ENCODE measurements around the gene SH3TC2. TPM values are rescaled to one million over a fixed set of nuclear protein-coding genes. Genes with fewer than 3 reads are reported as not detected.

SH3TC2 gene
- total and polyA plus RNA-seq, 10 of the 15 experiments (the other 5 are each of a cell fraction or from before 2014, with no cell fraction given) = not detected

- intact Hi-C loops (cut with micrococcal nuclease; ENCODE audit: unreplicated experiment) = no loop called here
- in situ Hi-C loops (cut with MboI) = no loop called here
- Histone ChIP-seq H3K79me2 (ENCODE audit: control insufficient read depth, insufficient read depth, low read length) (no peaks in the 10 kb centered on the region), H3K9me3 (replicated peaks; ENCODE audit: control insufficient read depth, insufficient read depth, low read length) (no peaks in the 10 kb centered on the region), H3K27me3 (replicated peaks in 1 of 2; ENCODE audit: control insufficient read depth in 2 of 2, insufficient read depth in 2 of 2, low read length in 1 of 2) (no peaks in the 10 kb centered on the region; a peak in 2 of 4 replicates), H3K36me3 (ENCODE audit: control insufficient read depth in 2 of 2, insufficient read depth in 2 of 2, low read length in 1 of 2) (no peaks in the 10 kb centered on the region), H3K27ac (ENCODE audit: control insufficient read depth, insufficient read depth) (no peak overlapping the region), H4K20me1 (ENCODE audit: control insufficient read depth, insufficient read depth) (no peaks in the 10 kb centered on the region), H3K4me3 (no peak overlapping the region), H3K4me2 (ENCODE audit: control insufficient read depth, insufficient read depth) (no peak overlapping the region), H3K4me1 (ENCODE audit: control insufficient read depth, insufficient read depth, low read length) (no peaks in the 10 kb centered on the region), H3K9ac (ENCODE audit: control insufficient read depth, insufficient read depth, low read length) (no peak overlapping the region), H2AFZ (ENCODE audit: control insufficient read depth, low read depth, low read length) (no peak overlapping the region)
- ChIA-PET POLR2A (no interaction called here), CTCF (interaction anchor here (0.9 to 1.6 kb wide), 5 partner anchors 44 to 259 kb away, joined by 3 to 7 read pairs (median 5); no protein-coding TSS in a partner anchor), RAD21 (ENCODE audit: unreplicated experiment) (interaction anchor here (2.0 kb wide), 1 partner anchor 261 kb away, joined by 5 read pairs; no protein-coding TSS in a partner anchor), SMC1A (ENCODE audit: uncharacterized antibody, unreplicated experiment) (interaction anchor here (1.0 to 1.5 kb wide), 3 partner anchors 41 to 256 kb away, joined by 3 to 5 read pairs (median 3); no protein-coding TSS in a partner anchor)
- DNase-seq (ENCODE audit: low read depth, low spot score) (no peak), ATAC-seq (no peak), FAIRE-seq (no peak)
- BruUV-seq (replicated peaks) = no TSS peak
- TF ChIP-seq HDGF (IDR thresholded peaks at IDR 0.05) (no peak), EED (IDR thresholded peaks at IDR 0.05; ENCODE audit: low read depth) (no peak), SPI1 (IDR thresholded peaks at IDR 0.05; ENCODE audit: borderline replicate concordance, insufficient read depth, low read depth, low read length) (no peak), ZBED1 (IDR thresholded peaks at IDR 0.05; ENCODE audit: borderline replicate concordance) (no peak), MTA2 (IDR thresholded peaks at IDR 0.05; ENCODE audit: low read depth) (no peak)
Measured at GRCh38 chr5:148991566-148991965, 71.3 kb downstream of the SH3TC2 start.

- Histone ChIP-seq H3K4me1 (ENCODE audit: control insufficient read depth, insufficient read depth, low read length) (no peaks in the 10 kb centered on the region), H4K20me1 (ENCODE audit: control insufficient read depth, insufficient read depth) (no peaks in the 10 kb centered on the region), H3K9ac (ENCODE audit: control insufficient read depth, insufficient read depth, low read length) (no peak overlapping the region), H3K4me3 (no peak overlapping the region), H2AFZ (ENCODE audit: control insufficient read depth, low read depth, low read length) (no peak overlapping the region), H3K4me2 (ENCODE audit: control insufficient read depth, insufficient read depth) (no peak overlapping the region), H3K27ac (ENCODE audit: control insufficient read depth, insufficient read depth) (no peak overlapping the region), H3K36me3 (ENCODE audit: control insufficient read depth in 2 of 2, insufficient read depth in 2 of 2, low read length in 1 of 2) (no peaks in the 10 kb centered on the region), H3K79me2 (ENCODE audit: control insufficient read depth, insufficient read depth, low read length) (no peaks in the 10 kb centered on the region), H3K27me3 (replicated peaks in 1 of 2; ENCODE audit: control insufficient read depth in 2 of 2, insufficient read depth in 2 of 2, low read length in 1 of 2) (no peaks in the 10 kb centered on the region; a peak in 2 of 4 replicates), H3K9me3 (replicated peaks; ENCODE audit: control insufficient read depth, insufficient read depth, low read length) (no peaks in the 10 kb centered on the region)
- in situ Hi-C loops (cut with MboI) (no loop called here), intact Hi-C loops (cut with micrococcal nuclease; ENCODE audit: unreplicated experiment) (no loop called here)
- ChIA-PET POLR2A (no interaction called here), CTCF (interaction anchor here (1.1 to 1.6 kb wide), 4 partner anchors 136 to 260 kb away, joined by 3 to 7 read pairs (median 6); no protein-coding TSS in a partner anchor), SMC1A (ENCODE audit: uncharacterized antibody, unreplicated experiment) (interaction anchor here (1.5 kb wide), 1 partner anchor 41 kb away, joined by 3 read pairs; no protein-coding TSS in a partner anchor), RAD21 (ENCODE audit: unreplicated experiment) (interaction anchor here (2.0 kb wide), 1 partner anchor 260 kb away, joined by 5 read pairs; no protein-coding TSS in a partner anchor)
- ATAC-seq = no peak
- DNase-seq (ENCODE audit: low read depth, low spot score) = no peak
- no peak for FAIRE-seq
- BruUV-seq (replicated peaks) = no TSS peak
- 0% methylated on average over 1 of the region's 1 CpG for WGBS (ENCODE audit: insufficient coverage, insufficient replicate concordance, low lambda C conversion rate, missing lambda C conversion rate)
- no peak for TF ChIP-seq LARP7 (IDR thresholded peaks at IDR 0.05)
- no peak for TF ChIP-seq NFYB (IDR thresholded peaks at IDR 0.05; ENCODE audit: insufficient read depth, low read depth, low read length)
- no peak for TF ChIP-seq RFX5 (IDR thresholded peaks at IDR 0.05; ENCODE audit: low read depth, low read length)
- no peak for TF ChIP-seq RAD21 (IDR thresholded peaks at IDR 0.05; ENCODE audit: insufficient read depth, low read depth, low read length)
- no peak for TF ChIP-seq USF1 (IDR thresholded peaks at IDR 0.05; ENCODE audit: borderline replicate concordance, extremely low read length, insufficient read depth, low read depth, low read length)
- no peak for TF ChIP-seq ATF3 (IDR thresholded peaks at IDR 0.05; ENCODE audit: borderline replicate concordance, extremely low read depth, low read depth, low read length)
- no peak for TF ChIP-seq REST (IDR thresholded peaks at IDR 0.05; ENCODE audit: low read depth, low read length)
Measured at GRCh38 chr5:148990817-148991216, 72.0 kb downstream of the SH3TC2 start.

All from GM12878 (cell line).